Measurements from ENCODE around the gene C9. TPM values are rescaled to one million over a fixed set of nuclear protein-coding genes. Genes with fewer than 3 reads are reported as not detected.

The C9 gene
- total RNA-seq, 1 donor from 2014 or later: not detected

- H3K4me3 Mint-ChIP-seq: no peak overlapping the region
- H3K27ac Mint-ChIP-seq: no peak overlapping the region
- H3K36me3 Mint-ChIP-seq (ENCODE audit: low read depth): no peaks in the 10 kb centered on the region
- peaks cover 13% of the 10 kb centered on the region for H3K27me3 Mint-ChIP-seq (ENCODE audit: insufficient read depth)
- H3K4me1 Mint-ChIP-seq (ENCODE audit: low read depth): no peaks in the 10 kb centered on the region
- H3K9me3 Mint-ChIP-seq: no peaks in the 10 kb centered on the region
- intact Hi-C loops (cut with micrococcal nuclease): no loop called here
- DNase-seq (ENCODE audit: low spot score): no peak
These were observed 3.8 kb upstream of the C9 start for GRCh38 chr5:39368116-39368515.

GRCh38 chr5:39367711-39368110, 3.4 kb upstream of the C9 start:
- intact Hi-C loops (cut with micrococcal nuclease): no loop called here
- Mint-ChIP-seq H3K4me3 (no peak overlapping the region), H3K27me3 (ENCODE audit: insufficient read depth) (peaks cover 10% of the 10 kb centered on the region), H3K4me1 (ENCODE audit: low read depth) (no peaks in the 10 kb centered on the region), H3K27ac (no peak overlapping the region), H3K9me3 (no peaks in the 10 kb centered on the region), H3K36me3 (ENCODE audit: low read depth) (no peaks in the 10 kb centered on the region)
- DNase-seq (ENCODE audit: low spot score): no peak

GRCh38 chr5:39363217-39363616, 1.1 kb downstream of the C9 start:
- H3K4me3 Mint-ChIP-seq: no peak overlapping the region
- H3K27me3 Mint-ChIP-seq (ENCODE audit: insufficient read depth): no peaks in the 10 kb centered on the region
- no peak overlapping the region for H3K27ac Mint-ChIP-seq
- H3K9me3 Mint-ChIP-seq: peaks cover 8% of the 10 kb centered on the region
- intact Hi-C loops (cut with micrococcal nuclease): no loop called here
- no peaks in the 10 kb centered on the region for H3K36me3 Mint-ChIP-seq (ENCODE audit: low read depth)
- no peaks in the 10 kb centered on the region for H3K4me1 Mint-ChIP-seq (ENCODE audit: low read depth)
- DNase-seq (ENCODE audit: low spot score): no peak

- intact Hi-C loops (cut with micrococcal nuclease): no loop called here
- no peak overlapping the region for H3K4me3 Mint-ChIP-seq
These were observed 1.6 kb downstream of the C9 start for GRCh38 chr5:39362646-39363045.

GRCh38 chr5:39361306-39361705, 3.0 kb downstream of the C9 start:
- Mint-ChIP-seq H3K4me1 (ENCODE audit: low read depth) (no peaks in the 10 kb centered on the region), H3K9me3 (peaks cover 9% of the 10 kb centered on the region), H3K4me3 (no peak overlapping the region), H3K36me3 (ENCODE audit: low read depth) (no peaks in the 10 kb centered on the region), H3K27ac (no peak overlapping the region), H3K27me3 (ENCODE audit: insufficient read depth) (no peaks in the 10 kb centered on the region)
- intact Hi-C loops (cut with micrococcal nuclease): no loop called here
- DNase-seq (ENCODE audit: low spot score): no peak

More at GRCh38 chr5:39362646-39363045, 1.6 kb downstream of the C9 start:
- peaks cover 9% of the 10 kb centered on the region for H3K9me3 Mint-ChIP-seq
- no peaks in the 10 kb centered on the region for H3K36me3 Mint-ChIP-seq (ENCODE audit: low read depth)
- no peaks in the 10 kb centered on the region for H3K27me3 Mint-ChIP-seq (ENCODE audit: insufficient read depth)
- no peak for DNase-seq (ENCODE audit: low spot score)
- no peaks in the 10 kb centered on the region for H3K4me1 Mint-ChIP-seq (ENCODE audit: low read depth)
- H3K27ac Mint-ChIP-seq: no peak overlapping the region

- Mint-ChIP-seq H3K27ac (no peak overlapping the region), H3K4me3 (no peak overlapping the region), H3K4me1 (ENCODE audit: low read depth) (no peaks in the 10 kb centered on the region), H3K27me3 (ENCODE audit: insufficient read depth) (no peaks in the 10 kb centered on the region), H3K9me3 (peaks cover 9% of the 10 kb centered on the region), H3K36me3 (ENCODE audit: low read depth) (no peaks in the 10 kb centered on the region)
- no peak for DNase-seq (ENCODE audit: low spot score)
- intact Hi-C loops (cut with micrococcal nuclease): no loop called here
These were observed 3.7 kb downstream of the C9 start for GRCh38 chr5:39360471-39361111.

GRCh38 chr5:39356263-39356662, 8.0 kb downstream of the C9 start:
- Mint-ChIP-seq H3K27ac (no peak overlapping the region), H3K9me3 (peaks cover 30% of the 10 kb centered on the region), H3K4me1 (ENCODE audit: low read depth) (no peaks in the 10 kb centered on the region), H3K4me3 (no peak overlapping the region), H3K36me3 (ENCODE audit: low read depth) (no peaks in the 10 kb centered on the region), H3K27me3 (ENCODE audit: insufficient read depth) (no peaks in the 10 kb centered on the region)
- no peak for DNase-seq (ENCODE audit: low spot score)
- intact Hi-C loops (cut with micrococcal nuclease): no loop called here

- no peaks in the 10 kb centered on the region for H3K27me3 Mint-ChIP-seq (ENCODE audit: insufficient read depth)
- DNase-seq (ENCODE audit: low spot score): no peak
- H3K9me3 Mint-ChIP-seq: peaks cover 30% of the 10 kb centered on the region
- H3K4me3 Mint-ChIP-seq: no peak overlapping the region
- no peaks in the 10 kb centered on the region for H3K36me3 Mint-ChIP-seq (ENCODE audit: low read depth)
- intact Hi-C loops (cut with micrococcal nuclease): no loop called here
- H3K4me1 Mint-ChIP-seq (ENCODE audit: low read depth): no peaks in the 10 kb centered on the region
- H3K27ac Mint-ChIP-seq: no peak overlapping the region
These were observed 9.0 kb downstream of the C9 start for GRCh38 chr5:39355324-39355723.

- Mint-ChIP-seq H3K27ac (no peak overlapping the region), H3K36me3 (ENCODE audit: low read depth) (no peaks in the 10 kb centered on the region), H3K4me1 (ENCODE audit: low read depth) (no peaks in the 10 kb centered on the region), H3K9me3 (peaks cover 37% of the 10 kb centered on the region), H3K27me3 (ENCODE audit: insufficient read depth) (no peaks in the 10 kb centered on the region), H3K4me3 (no peak overlapping the region)
- no peak for DNase-seq (ENCODE audit: low spot score)
- intact Hi-C loops (cut with micrococcal nuclease): no loop called here
These were observed 10.4 kb downstream of the C9 start for GRCh38 chr5:39353717-39354399.

- no peak for DNase-seq (ENCODE audit: low spot score)
- intact Hi-C loops (cut with micrococcal nuclease): no loop called here
- Mint-ChIP-seq H3K27me3 (ENCODE audit: insufficient read depth) (no peaks in the 10 kb centered on the region), H3K9me3 (peaks cover 32% of the 10 kb centered on the region), H3K4me3 (no peak overlapping the region), H3K27ac (no peak overlapping the region), H3K4me1 (ENCODE audit: low read depth) (no peaks in the 10 kb centered on the region), H3K36me3 (ENCODE audit: low read depth) (no peaks in the 10 kb centered on the region)
These were observed 11.3 kb downstream of the C9 start for GRCh38 chr5:39352951-39353350.

- Mint-ChIP-seq H3K27ac (no peak overlapping the region), H3K4me1 (ENCODE audit: low read depth) (no peaks in the 10 kb centered on the region), H3K36me3 (ENCODE audit: low read depth) (no peaks in the 10 kb centered on the region), H3K9me3 (peaks cover 32% of the 10 kb centered on the region), H3K4me3 (no peak overlapping the region), H3K27me3 (ENCODE audit: insufficient read depth) (no peaks in the 10 kb centered on the region)
- no peak for DNase-seq (ENCODE audit: low spot score)
- intact Hi-C loops (cut with micrococcal nuclease): no loop called here
These were observed 12.1 kb downstream of the C9 start for GRCh38 chr5:39352170-39352569.

GRCh38 chr5:39349484-39349883, 14.8 kb downstream of the C9 start:
- Mint-ChIP-seq H3K4me1 (ENCODE audit: low read depth) (no peaks in the 10 kb centered on the region), H3K9me3 (peaks cover 28% of the 10 kb centered on the region), H3K4me3 (no peak overlapping the region), H3K27ac (no peak overlapping the region), H3K27me3 (ENCODE audit: insufficient read depth) (no peaks in the 10 kb centered on the region), H3K36me3 (ENCODE audit: low read depth) (no peaks in the 10 kb centered on the region)
- intact Hi-C loops (cut with micrococcal nuclease): no loop called here
- DNase-seq (ENCODE audit: low spot score): no peak

GRCh38 chr5:39342460-39342859, 21.8 kb downstream of the C9 start:
- intact Hi-C loops (cut with micrococcal nuclease): no loop called here
- no peaks in the 10 kb centered on the region for H3K36me3 Mint-ChIP-seq (ENCODE audit: low read depth)
- no peaks in the 10 kb centered on the region for H3K4me1 Mint-ChIP-seq (ENCODE audit: low read depth)

More at GRCh38 chr5:39342460-39342859, 21.8 kb downstream of the C9 start:
- H3K27me3 Mint-ChIP-seq (ENCODE audit: insufficient read depth): no peaks in the 10 kb centered on the region
- no peak overlapping the region for H3K4me3 Mint-ChIP-seq
- no peak for DNase-seq (ENCODE audit: low spot score)
- no peak overlapping the region for H3K27ac Mint-ChIP-seq
- no peaks in the 10 kb centered on the region for H3K9me3 Mint-ChIP-seq

Data from activated T-helper 1 cell treated with anti-CD3 and anti-CD28 coated beads, Interleukin-12 subunit alpha, Interleukin-12 subunit beta, Interleukin-2, Interleukin-4 antibody, amounts not matched to agents 30 ng/mL and 10 ng/mL and 1 ng/mL, durations not matched to agents 14 hours and 24 hours and 36 hours (primary cell).